Stimulated activated CD8-positive, alpha-beta memory T cell treated with anti-CD3 and anti-CD28 coated beads, Interleukin-15, amount 100 ng/mL, for 4 hours (primary cell): ENCODE results near the gene IGSF21.

Experiments
- DNase-seq, 2 donors: peaks; one replicate each; pipeline ENCODE4 v3.0.0-alpha.2; 2020; ENCODE audit warnings: low read depth in 2 of 2

IGSF21 gene

DNA sequence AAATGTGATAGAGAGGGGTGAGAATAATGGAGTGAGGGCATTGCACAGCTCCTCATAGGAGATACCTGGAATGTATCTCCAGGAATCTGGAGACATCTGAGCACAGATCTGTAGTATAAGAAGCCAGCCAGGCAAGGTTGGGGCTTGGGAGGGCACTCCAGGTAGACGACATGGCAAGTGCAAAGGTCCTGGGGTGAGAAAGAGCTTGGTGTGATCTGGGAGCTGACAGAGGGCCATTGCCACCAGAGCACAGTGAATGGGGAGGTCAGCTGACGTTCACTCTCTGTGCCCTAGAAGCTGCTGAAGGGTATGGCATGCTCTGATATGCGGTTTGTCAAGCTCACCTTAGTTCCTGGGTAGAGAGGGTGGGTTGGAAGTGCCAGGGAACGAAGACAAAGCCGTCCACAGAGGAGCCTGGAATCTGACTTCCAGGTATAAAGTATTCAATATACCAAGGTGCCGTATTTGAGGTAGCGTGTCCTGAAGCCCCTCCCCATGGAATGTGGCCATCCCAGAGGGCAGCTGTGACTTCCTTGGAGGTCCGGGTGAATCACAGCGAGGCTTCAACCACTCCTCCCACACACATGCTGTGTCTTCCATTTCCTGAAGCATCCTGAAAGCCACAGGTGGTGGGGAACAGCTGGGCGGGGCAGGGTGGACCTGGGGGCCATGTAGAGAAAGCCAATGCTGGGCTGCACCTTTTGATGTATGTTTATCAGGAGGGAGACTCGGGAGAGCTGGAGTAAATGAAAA is 190.5 kb downstream of the IGSF21 start:
- DNase-seq = no peak

DNA sequence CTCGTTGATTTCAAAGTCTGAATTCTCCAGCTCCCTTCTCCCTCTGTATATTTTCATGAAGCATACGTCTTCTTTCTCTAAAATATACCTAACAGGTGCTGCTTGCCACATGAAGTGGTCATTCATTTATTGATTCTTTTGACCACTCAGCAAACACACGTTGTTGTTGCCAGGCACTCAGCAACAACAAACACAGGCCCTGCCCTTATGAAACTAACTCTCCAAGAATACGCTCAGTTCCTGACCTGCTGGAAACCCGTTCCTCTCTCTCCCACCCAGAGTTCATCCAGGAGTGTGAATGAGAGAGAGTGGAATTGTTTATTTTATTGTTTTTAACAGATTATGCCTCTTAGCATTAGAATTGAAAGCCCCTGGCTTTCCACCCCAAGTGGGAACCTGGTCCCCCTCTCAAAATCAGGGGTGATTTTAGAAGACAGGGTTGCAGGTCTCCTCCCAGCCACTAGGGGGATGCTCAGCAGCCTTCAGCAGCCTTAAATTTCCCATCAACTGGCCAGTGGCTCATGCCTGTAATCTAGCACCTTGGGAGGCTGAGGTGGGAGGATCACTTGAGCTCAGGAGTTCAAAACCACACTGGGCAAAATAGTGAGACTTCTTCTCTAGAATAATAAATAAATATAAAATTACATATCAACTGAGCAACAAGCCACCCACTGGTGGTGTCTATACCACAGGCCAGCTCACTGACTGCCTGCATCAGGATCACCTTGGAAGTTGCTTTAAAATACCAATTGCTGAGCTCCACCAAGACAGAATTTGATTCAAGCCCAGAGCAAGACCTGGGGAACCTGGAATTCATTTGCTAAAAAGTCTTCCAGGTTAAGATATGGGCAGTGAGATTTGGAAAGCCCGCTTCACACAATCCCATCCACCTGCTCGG is 192.1 kb downstream of the IGSF21 start:
- no peak for DNase-seq

- no peak for DNase-seq
Observed at GRCh38 chr1:18300376-18300775, 192.8 kb downstream of the IGSF21 start.

- no peak for DNase-seq
Observed at GRCh38 chr1:18302788-18303413, 195.3 kb downstream of the IGSF21 start.

- no peak for DNase-seq
Observed at GRCh38 chr1:18304151-18304869, 196.7 kb downstream of the IGSF21 start.

DNA sequence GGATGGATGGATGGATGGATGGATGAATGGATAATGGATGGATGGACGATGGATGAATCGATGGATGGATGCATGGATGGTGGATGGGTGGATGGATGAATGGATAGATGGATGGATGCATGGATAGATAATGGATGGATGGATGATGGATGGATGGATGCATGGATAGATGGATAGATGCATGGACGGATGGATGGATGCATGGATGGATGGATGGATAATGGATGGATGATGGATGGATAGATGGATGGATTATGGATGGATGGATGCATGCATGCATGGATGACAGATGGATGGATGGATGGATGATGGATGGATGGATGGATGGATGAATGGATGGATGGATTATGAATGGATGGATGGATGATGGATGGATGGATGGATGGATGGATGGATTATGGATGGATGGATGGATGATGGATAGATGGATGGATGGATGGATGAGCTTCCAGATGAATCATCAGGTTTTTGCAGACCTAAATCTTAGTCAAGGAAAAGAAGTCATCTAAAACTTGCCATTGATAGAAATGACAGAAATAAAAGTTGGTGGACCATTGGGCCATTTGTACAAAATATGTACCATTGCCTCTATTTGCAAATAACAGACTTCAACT is 197.7 kb downstream of the IGSF21 start:
- no peak for DNase-seq

- no peak for DNase-seq
Observed at GRCh38 chr1:18307329-18307898, 199.8 kb downstream of the IGSF21 start.

DNA sequence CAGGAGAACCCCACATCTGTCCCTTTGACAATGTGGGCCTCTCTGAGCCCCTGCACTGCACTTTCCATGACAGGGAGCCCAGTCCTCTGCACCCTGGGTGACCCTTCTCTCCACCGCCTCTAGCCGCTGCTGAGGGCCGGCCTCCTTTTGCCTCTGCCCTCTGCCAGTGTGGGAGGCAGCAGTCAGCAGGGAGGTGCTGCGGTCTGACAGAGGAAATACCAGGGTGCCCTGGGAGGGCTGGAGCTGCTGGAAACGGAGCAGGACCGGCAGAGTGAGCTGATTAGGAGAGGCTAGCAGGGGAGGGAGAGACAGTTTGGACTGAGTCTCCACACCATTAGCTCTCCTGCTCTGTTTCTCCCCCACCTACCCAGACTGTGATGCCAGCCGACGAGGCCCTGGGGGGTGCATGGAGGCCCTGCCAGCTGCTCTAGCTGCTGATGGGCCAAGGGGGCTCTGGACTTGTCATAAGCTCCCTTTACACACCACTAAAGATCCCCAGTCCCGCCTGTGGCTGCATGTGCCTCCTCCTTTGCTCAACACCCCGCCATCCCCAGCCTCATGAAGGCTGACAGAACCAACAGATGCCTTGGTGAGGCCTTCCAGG is 202.1 kb downstream of the IGSF21 start:
- DNase-seq = no peak

DNA sequence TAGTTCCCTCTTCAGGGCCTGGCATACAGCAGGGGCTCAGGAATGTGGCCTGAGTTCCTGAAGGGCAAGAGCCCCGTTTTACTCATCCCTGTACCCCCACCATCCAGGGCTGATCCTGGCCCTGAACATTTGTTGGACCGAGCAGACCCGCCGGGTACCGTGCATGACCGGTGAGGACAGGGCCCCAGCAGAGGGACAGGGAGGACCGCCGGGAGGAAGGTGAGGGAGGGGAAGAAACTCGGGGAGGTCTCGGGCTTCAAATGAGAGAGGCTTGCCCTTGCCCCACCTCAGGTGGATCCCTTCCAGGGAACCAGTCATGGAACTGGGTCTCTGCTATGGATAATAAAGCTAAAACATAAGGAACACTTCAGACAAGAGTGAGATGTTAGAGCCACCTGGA is 205.4 kb downstream of the IGSF21 start:
- no peak for DNase-seq

- no peak for DNase-seq
Observed at GRCh38 chr1:18313523-18313922, 205.9 kb downstream of the IGSF21 start.

DNA sequence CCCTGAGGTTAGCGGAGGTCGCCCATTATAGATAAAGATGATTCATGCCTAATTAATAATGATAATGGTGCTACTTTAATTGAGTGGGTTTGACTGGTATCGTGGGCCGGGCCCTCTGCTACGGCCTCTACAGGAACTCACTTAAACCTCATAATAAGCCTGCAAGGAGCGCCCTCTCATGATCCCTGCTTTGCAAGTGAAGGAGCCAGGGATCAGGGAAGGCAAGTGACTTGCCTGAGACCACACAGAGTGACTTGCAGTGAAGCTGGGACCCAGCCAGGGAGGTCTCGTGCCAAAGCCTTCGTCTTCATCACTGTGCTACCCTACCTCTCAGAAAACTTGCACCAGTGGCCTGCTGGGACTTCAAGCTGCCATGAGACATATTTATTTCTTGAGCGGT is 206.8 kb downstream of the IGSF21 start:
- no peak for DNase-seq

DNA sequence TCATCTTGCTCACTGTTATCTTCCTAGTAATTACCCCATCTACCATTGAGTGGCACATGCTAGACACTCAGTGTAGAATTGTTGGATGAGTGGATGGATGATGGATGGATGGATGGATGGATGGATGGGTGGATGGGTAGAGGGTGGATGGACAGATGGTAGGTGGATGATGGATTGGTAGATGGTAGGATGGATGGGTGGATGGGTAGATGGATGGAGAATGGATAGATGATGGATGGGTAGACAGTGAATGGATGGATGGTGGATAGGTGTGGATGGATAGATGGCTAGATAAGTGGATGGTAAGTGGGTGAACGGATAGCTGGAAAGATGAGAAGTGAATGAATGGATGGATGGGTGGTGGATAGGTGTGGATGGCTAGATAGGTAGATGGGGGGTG is 207.9 kb downstream of the IGSF21 start:
- DNase-seq = no peak

GRCh38 chr1:18316764-18317163 is 209.2 kb downstream of the IGSF21 start:
- no peak for DNase-seq

DNA sequence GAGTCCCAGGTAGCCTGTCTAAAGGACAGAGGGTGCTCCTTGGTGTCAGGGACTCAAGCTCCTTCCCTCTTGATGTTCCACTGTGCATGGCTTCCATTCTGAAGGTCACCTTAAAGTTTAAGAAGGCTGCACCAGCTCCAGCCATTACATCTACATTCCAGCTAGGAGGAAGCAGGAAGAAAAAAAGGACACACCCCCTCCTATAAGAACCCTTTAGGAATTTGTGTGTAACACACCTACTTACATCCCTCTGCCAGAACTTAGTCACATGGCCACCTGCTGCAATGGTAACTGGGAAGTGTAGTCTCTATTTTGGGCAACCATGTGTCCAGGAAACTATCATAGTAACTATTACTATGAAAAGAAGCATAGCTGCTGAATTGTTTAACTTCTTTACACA is 211.5 kb downstream of the IGSF21 start:
- no peak for DNase-seq

DNA sequence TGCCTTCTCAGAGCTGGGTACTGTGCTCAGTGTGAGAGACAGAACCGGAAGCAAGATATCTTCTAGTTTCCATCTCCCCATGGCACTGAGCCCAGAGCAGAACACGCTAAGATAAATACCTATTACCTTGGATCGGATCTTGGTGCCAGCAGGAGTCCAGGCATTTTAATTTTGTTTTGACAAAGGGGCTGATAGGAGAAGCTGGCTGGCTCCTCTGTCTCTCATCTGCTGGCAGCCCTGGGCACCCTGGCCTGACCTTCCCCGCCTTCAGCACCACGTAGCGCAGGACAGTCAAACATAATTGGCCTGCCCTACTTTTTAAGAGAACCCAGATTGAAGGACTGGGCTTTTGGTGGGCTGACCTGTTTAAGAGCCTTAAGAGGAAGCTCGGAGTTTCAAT is 212.5 kb downstream of the IGSF21 start:
- no peak for DNase-seq

DNA sequence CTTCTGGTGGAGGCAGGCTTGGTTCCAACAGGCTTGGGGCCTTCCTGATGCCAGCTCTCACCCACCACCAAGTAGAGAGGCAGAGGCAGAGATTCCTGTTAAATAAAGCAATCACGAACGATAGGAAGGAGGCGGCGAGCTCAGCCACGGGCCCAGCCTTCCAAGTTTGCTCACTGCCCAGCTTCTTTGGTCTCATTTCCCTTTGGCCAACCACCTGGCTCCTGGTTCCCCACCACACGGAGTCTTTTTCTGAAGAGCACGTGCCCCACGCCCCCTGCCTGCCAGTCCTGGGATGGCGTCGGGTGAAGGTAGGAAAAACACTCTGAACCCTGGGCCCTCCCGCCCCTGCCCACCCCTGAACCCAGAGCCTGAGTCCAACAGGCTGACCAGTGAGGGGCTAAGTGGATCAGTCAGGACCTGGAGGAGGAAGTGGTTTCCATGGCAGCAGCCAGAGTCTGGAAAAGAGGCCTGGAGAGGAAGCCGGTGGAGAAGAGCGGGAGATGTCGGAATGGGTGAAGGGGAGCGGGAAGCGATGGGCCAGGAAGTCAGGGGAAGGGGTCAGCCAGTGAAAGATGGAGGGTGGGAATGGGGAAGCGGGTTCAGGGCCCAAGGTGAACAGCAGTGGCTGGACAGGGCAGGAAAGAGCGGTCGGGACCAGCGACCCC is 214.9 kb downstream of the IGSF21 start:
- DNase-seq = no peak

DNA sequence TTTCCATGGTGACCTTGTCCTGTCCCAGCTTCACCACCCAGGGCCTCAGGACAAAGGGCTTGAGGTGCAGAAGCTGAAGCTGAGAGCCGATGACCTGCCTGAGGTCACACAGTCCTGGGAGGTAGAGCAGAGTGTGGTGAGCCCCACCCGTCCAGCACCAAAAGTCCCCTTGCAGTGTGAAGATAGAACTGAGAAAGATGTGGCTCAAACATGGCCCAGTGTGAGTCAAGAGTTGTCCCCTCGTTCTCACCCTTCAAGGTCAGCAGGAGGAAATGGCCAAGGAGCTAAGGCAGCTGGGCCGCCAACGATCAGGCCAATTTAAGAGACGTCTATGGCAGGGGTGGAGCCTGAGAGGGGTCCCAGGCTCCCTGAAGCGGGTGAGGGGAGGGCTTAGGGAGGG is 215.7 kb downstream of the IGSF21 start:
- DNase-seq = no peak

GRCh38 chr1:18324246-18324645 is 216.6 kb downstream of the IGSF21 start:
- DNase-seq = no peak

- no peak for DNase-seq
Observed at GRCh38 chr1:18325136-18325535, 217.5 kb downstream of the IGSF21 start.

- no peak for DNase-seq
Observed at GRCh38 chr1:18326211-18326897, 218.8 kb downstream of the IGSF21 start.
